GM23338 (cell line): ENCODE data around the gene ATG4B. TPM values are rescaled to one million over a fixed set of nuclear protein-coding genes. Genes with fewer than 3 reads are reported as not detected.

ENCODE experiments used
- ATAC-seq: fragments of 200-7000 bp; cut with Tn5 transposase; 3 replicates; pipeline ENCODE4 v1.9.1; 2020
- DNase-seq: peaks from one replicate; pipeline ENCODE4 v3.0.0-alpha.2; 2015; ENCODE audit warnings: low spot score
- H2AFZ ChIP-seq: fragments of 200-600 bp; sonication (generic); 2 replicates; pipeline ENCODE4 v1.8.0; 2016; ENCODE audit warnings: antibody characterized with exemption, mild to moderate bottlenecking, moderate library complexity
- H3F3A ChIP-seq: fragments of 200-600 bp; sonication (generic); replicated peaks from 2 replicates; pipeline ENCODE4 v1.8.0; 2017; ENCODE audit warnings: antibody characterized with exemption, mixed run types, low read depth
- H3K27ac ChIP-seq: fragments of 200-600 bp; sonication (generic); 2 replicates; pipeline ENCODE4 v1.6.1; 2016; ENCODE audit warnings: low read depth
- H3K27me3 ChIP-seq: fragments of 200-600 bp; sonication (generic); 2 replicates; pipeline ENCODE4 v1.8.0; 2016; ENCODE audit warnings: mild to moderate bottlenecking, mixed run types, moderate library complexity; ENCODE audit not compliant: insufficient read depth
- H3K36me3 ChIP-seq: fragments of 200-600 bp; sonication (generic); 2 replicates; pipeline ENCODE4 v1.8.0; 2016; ENCODE audit warnings: mild to moderate bottlenecking; ENCODE audit not compliant: insufficient read depth
- H3K4me1 ChIP-seq: fragments of 200-600 bp; sonication (generic); 2 replicates; pipeline ENCODE4 v1.8.0; 2016; ENCODE audit warnings: mild to moderate bottlenecking, moderate library complexity; ENCODE audit not compliant: insufficient read depth
- H3K4me2 ChIP-seq: fragments of 200-600 bp; sonication (generic); 2 replicates; pipeline ENCODE4 v1.7.1; 2017; ENCODE audit warnings: mixed run types
- H3K4me3 ChIP-seq: fragments of 200-600 bp; sonication (generic); 2 replicates; pipeline ENCODE4 v1.6.1; 2016; ENCODE audit warnings: mixed run types
- H3K79me2 ChIP-seq: fragments of 200-600 bp; sonication (generic); replicated peaks from 2 replicates; pipeline ENCODE4 v1.8.0; 2017; ENCODE audit warnings: mild to moderate bottlenecking; ENCODE audit not compliant: insufficient read depth
- H3K9me2 ChIP-seq: fragments of 200-600 bp; sonication (generic); 2 replicates; pipeline ENCODE4 v1.8.0; 2017; ENCODE audit not compliant: insufficient read depth
- H4K20me1 ChIP-seq: fragments of 200-600 bp; sonication (generic); replicated peaks from 2 replicates; pipeline ENCODE4 v1.8.0; 2017; ENCODE audit warnings: mild to moderate bottlenecking; ENCODE audit not compliant: insufficient read depth
- H3K27ac Mint-ChIP-seq: 2 replicates; pipeline ENCODE4 v1.8.0; 2020; ENCODE audit warnings: inconsistent platforms, mild to moderate bottlenecking, moderate library complexity, mixed read lengths
- H3K27me3 Mint-ChIP-seq: 3 replicates; pipeline ENCODE4 v1.8.0; 2022; ENCODE audit warnings: low read depth, mild to moderate bottlenecking, moderate library complexity, mixed read lengths, inconsistent platforms; ENCODE audit not compliant: insufficient read depth, poor library complexity
- H3K36me3 Mint-ChIP-seq: 3 replicates; pipeline ENCODE4 v1.8.0; 2021; ENCODE audit warnings: low read depth, mild to moderate bottlenecking, inconsistent platforms, moderate library complexity, mixed read lengths
- H3K4me1 Mint-ChIP-seq: 3 replicates; pipeline ENCODE4 v1.8.0; 2020; ENCODE audit warnings: mild to moderate bottlenecking, inconsistent platforms, mixed read lengths
- H3K4me3 Mint-ChIP-seq: 3 replicates; pipeline ENCODE4 v1.8.0; 2021; ENCODE audit warnings: moderate library complexity, mild to moderate bottlenecking, inconsistent platforms, mixed read lengths
- H3K9me3 Mint-ChIP-seq: 3 replicates; pipeline ENCODE4 v1.8.0; 2020; ENCODE audit warnings: moderate library complexity, mild to moderate bottlenecking, inconsistent platforms, mixed read lengths
- CREB1 ChIP-seq: fragments of 250-450 bp; sonication (Bioruptor Pico); IDR thresholded peaks from 2 replicates; pipeline ENCODE4 v1.5.0; 2020; ENCODE audit warnings: low read depth, mild to moderate bottlenecking, moderate library complexity
- EZH2 ChIP-seq: fragments of 200-600 bp; sonication (generic); IDR thresholded peaks from one replicate; pipeline ENCODE4 v1.8.0; 2017; ENCODE audit warnings: antibody characterized with exemption, mild to moderate bottlenecking, low read depth; ENCODE audit not compliant: unreplicated experiment
- EZH2phosphoT487 ChIP-seq: fragments of 200-600 bp; sonication (generic); IDR thresholded peaks from one replicate; pipeline ENCODE4 v1.8.1; 2018; ENCODE audit warnings: antibody characterized with exemption; ENCODE audit not compliant: unreplicated experiment
- JUNB ChIP-seq: IDR thresholded peaks from one replicate; pipeline ENCODE4 v1.6.1; 2016; ENCODE audit warnings: antibody characterized with exemption; ENCODE audit not compliant: unreplicated experiment
- NANOG ChIP-seq: IDR thresholded peaks from 2 replicates; pipeline ENCODE4 v1.6.1; 2016; ENCODE audit warnings: antibody characterized with exemption, borderline replicate concordance
- POLR2AphosphoS5 ChIP-seq: IDR thresholded peaks from 2 replicates; pipeline ENCODE4 v1.6.1; 2016; ENCODE audit warnings: antibody characterized with exemption, low read depth
- STAT1 ChIP-seq: IDR thresholded peaks from one replicate; pipeline ENCODE4 v1.6.1; 2016; ENCODE audit warnings: antibody characterized with exemption; ENCODE audit not compliant: unreplicated experiment
- ZNF114 ChIP-seq: fragments of 250-450 bp; sonication (Bioruptor Pico); IDR thresholded peaks from 2 replicates; pipeline ENCODE4 v1.5.0; 2020; ENCODE audit warnings: mild to moderate bottlenecking, moderate library complexity
- ZNF331 ChIP-seq: fragments of 250-450 bp; sonication (Bioruptor Pico); IDR thresholded peaks from 2 replicates; pipeline ENCODE4 v1.5.0; 2020; ENCODE audit warnings: low read depth, mild to moderate bottlenecking, moderate library complexity
- polyA plus RNA-seq: library from polyadenylated mRNA; unstranded; fragments of >200 nt; fragmentation: Nextera tagmentation; extraction: Ambion mirVana; gene quantifications from 2 replicates; pipeline ENCODE4 v1.2.1, GENCODE V29; 2016
- total RNA-seq: library from RNA; depleted of rRNA; stranded (reverse); fragments of >200 nt; shearing (Covaris generic); gene quantifications from 2 replicates; pipeline ENCODE4 v1.2.3, GENCODE V29; 2014
- TF ChIP-seq, protein P1 (sequence below): IDR thresholded peaks from one replicate; pipeline ENCODE4 v1.6.1; 2018; ENCODE audit warnings: antibody characterized with exemption; ENCODE audit not compliant: unreplicated experiment
- TF ChIP-seq, protein P2 (sequence below): fragments of 250-450 bp; sonication (Bioruptor Pico); IDR thresholded peaks from 2 replicates; pipeline ENCODE4 v1.5.0; 2020; ENCODE audit warnings: mild to moderate bottlenecking, moderate library complexity
- TF ChIP-seq, protein P3 (sequence below), 2 experiments: fragments of 200-600 bp in 1 of 2; sonication (generic) in 1 of 2; conservative IDR thresholded peaks; 2 replicates each; pipeline versions ENCODE4 v1.5.1 to v1.6.1; 2016 to 2017; ENCODE audit warnings: antibody characterized with exemption in 2 of 2, low read depth in 2 of 2, mild to moderate bottlenecking in 2 of 2, moderate library complexity in 1 of 2

ATG4B gene
- total and polyA plus RNA-seq, 2 experiments from 2014 or later = 102 to 104 TPM

DNA sequence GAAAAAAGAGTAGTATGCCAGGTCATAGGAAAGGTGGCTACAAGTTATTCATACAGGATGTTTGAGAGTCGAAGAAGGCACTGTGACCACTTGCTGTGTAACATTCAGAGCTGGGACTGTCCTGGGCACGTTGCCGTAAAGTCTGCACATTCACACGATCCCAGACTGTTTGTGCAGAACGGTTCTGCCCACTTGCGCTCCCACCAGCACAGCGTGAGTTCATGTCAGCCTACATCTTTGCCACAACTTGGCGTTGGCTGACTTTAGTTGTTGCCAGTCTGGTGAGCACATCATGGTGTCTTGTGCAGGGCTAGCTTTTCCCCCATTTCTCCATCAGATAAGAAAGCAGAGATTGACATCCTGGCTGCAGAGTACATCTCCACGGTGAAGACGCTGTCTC lies 71.4 kb downstream of the ATG4B start:
- Histone ChIP-seq H3K4me3 (no peak overlapping the region), H3K79me2 (peaks cover 18% of the 10 kb centered on the region), H3K36me3 (peaks cover 56% of the 10 kb centered on the region), H3K27me3 (no peaks in the 10 kb centered on the region), H3K27ac (no peak overlapping the region), H3F3A (no peaks in the 10 kb centered on the region), H3K4me2 (no peak overlapping the region), H3K4me1 (no peaks in the 10 kb centered on the region), H2AFZ (no peak overlapping the region), H4K20me1 (peaks cover 5% of the 10 kb centered on the region; the same call in 1 of the 2 replicates), H3K9me2 (no peaks in the 10 kb centered on the region)
- H3K36me3 Mint-ChIP-seq = peaks cover 90% of the 10 kb centered on the region
- ATAC-seq (no peak), DNase-seq (no peak)
- TF ChIP-seq EZH2 (no peak), STAT1 (no peak), ZNF114 (CRISPR knock-in tag) (no peak), NANOG (no peak), ZNF331 (no peak), JUNB (no peak)
- TF ChIP-seq, protein P1, sequence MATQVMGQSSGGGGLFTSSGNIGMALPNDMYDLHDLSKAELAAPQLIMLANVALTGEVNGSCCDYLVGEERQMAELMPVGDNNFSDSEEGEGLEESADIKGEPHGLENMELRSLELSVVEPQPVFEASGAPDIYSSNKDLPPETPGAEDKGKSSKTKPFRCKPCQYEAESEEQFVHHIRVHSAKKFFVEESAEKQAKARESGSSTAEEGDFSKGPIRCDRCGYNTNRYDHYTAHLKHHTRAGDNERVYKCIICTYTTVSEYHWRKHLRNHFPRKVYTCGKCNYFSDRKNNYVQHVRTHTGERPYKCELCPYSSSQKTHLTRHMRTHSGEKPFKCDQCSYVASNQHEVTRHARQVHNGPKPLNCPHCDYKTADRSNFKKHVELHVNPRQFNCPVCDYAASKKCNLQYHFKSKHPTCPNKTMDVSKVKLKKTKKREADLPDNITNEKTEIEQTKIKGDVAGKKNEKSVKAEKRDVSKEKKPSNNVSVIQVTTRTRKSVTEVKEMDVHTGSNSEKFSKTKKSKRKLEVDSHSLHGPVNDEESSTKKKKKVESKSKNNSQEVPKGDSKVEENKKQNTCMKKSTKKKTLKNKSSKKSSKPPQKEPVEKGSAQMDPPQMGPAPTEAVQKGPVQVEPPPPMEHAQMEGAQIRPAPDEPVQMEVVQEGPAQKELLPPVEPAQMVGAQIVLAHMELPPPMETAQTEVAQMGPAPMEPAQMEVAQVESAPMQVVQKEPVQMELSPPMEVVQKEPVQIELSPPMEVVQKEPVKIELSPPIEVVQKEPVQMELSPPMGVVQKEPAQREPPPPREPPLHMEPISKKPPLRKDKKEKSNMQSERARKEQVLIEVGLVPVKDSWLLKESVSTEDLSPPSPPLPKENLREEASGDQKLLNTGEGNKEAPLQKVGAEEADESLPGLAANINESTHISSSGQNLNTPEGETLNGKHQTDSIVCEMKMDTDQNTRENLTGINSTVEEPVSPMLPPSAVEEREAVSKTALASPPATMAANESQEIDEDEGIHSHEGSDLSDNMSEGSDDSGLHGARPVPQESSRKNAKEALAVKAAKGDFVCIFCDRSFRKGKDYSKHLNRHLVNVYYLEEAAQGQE = no peak
- H3K27ac Mint-ChIP-seq = no peak overlapping the region
- H3K4me1 Mint-ChIP-seq = no peaks in the 10 kb centered on the region
- no peaks in the 10 kb centered on the region; the same call in 2 of the 3 replicates for H3K9me3 Mint-ChIP-seq
- no peak overlapping the region for H3K4me3 Mint-ChIP-seq
- peaks cover 10% of the 10 kb centered on the region for H3K27me3 Mint-ChIP-seq

DNA sequence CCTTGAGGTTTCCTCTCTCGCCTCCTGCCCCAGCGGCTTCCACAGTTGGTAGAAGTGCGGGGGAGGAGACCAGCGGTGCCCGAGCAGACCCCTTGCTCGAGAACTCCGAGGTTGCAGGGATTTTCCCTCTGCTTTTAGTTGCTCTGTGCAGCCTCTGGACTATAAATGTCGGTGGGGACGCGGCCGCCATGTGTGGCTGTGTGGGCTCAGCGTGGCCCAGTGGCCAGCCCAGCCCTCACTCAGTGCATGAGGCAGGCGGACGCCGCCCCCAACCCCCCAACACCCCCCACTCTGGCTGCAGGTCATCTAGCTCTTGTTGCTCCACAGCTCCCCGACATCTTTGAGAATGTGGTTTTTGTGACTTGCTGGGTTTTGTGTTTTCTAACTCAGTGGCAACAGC lies 81.6 kb downstream of the ATG4B start:
- Mint-ChIP-seq H3K4me3 (no peak overlapping the region), H3K27ac (no peak overlapping the region), H3K27me3 (peaks cover 6% of the 10 kb centered on the region), H3K36me3 (peaks cover 76% of the 10 kb centered on the region), H3K4me1 (no peaks in the 10 kb centered on the region), H3K9me3 (peaks cover 30% of the 10 kb centered on the region)
- H3K36me3 ChIP-seq = peaks cover 14% of the 10 kb centered on the region
- H4K20me1 ChIP-seq = peaks cover 16% of the 10 kb centered on the region
- DNase-seq = no peak
- no peaks in the 10 kb centered on the region for H3K9me2 ChIP-seq
- no peak for ATAC-seq
- H3K4me2 ChIP-seq = no peak overlapping the region
- no peaks in the 10 kb centered on the region for H3K27me3 ChIP-seq
- no peak overlapping the region for H2AFZ ChIP-seq
- H3K4me1 ChIP-seq = no peaks in the 10 kb centered on the region
- no peak overlapping the region for H3K4me3 ChIP-seq
- H3K27ac ChIP-seq = no peak overlapping the region
- no peaks in the 10 kb centered on the region for H3F3A ChIP-seq
- H3K79me2 ChIP-seq = no peaks in the 10 kb centered on the region; the same call in 1 of the 2 replicates
- no peak for TF ChIP-seq EZH2phosphoT487
- TF ChIP-seq, protein P2, sequence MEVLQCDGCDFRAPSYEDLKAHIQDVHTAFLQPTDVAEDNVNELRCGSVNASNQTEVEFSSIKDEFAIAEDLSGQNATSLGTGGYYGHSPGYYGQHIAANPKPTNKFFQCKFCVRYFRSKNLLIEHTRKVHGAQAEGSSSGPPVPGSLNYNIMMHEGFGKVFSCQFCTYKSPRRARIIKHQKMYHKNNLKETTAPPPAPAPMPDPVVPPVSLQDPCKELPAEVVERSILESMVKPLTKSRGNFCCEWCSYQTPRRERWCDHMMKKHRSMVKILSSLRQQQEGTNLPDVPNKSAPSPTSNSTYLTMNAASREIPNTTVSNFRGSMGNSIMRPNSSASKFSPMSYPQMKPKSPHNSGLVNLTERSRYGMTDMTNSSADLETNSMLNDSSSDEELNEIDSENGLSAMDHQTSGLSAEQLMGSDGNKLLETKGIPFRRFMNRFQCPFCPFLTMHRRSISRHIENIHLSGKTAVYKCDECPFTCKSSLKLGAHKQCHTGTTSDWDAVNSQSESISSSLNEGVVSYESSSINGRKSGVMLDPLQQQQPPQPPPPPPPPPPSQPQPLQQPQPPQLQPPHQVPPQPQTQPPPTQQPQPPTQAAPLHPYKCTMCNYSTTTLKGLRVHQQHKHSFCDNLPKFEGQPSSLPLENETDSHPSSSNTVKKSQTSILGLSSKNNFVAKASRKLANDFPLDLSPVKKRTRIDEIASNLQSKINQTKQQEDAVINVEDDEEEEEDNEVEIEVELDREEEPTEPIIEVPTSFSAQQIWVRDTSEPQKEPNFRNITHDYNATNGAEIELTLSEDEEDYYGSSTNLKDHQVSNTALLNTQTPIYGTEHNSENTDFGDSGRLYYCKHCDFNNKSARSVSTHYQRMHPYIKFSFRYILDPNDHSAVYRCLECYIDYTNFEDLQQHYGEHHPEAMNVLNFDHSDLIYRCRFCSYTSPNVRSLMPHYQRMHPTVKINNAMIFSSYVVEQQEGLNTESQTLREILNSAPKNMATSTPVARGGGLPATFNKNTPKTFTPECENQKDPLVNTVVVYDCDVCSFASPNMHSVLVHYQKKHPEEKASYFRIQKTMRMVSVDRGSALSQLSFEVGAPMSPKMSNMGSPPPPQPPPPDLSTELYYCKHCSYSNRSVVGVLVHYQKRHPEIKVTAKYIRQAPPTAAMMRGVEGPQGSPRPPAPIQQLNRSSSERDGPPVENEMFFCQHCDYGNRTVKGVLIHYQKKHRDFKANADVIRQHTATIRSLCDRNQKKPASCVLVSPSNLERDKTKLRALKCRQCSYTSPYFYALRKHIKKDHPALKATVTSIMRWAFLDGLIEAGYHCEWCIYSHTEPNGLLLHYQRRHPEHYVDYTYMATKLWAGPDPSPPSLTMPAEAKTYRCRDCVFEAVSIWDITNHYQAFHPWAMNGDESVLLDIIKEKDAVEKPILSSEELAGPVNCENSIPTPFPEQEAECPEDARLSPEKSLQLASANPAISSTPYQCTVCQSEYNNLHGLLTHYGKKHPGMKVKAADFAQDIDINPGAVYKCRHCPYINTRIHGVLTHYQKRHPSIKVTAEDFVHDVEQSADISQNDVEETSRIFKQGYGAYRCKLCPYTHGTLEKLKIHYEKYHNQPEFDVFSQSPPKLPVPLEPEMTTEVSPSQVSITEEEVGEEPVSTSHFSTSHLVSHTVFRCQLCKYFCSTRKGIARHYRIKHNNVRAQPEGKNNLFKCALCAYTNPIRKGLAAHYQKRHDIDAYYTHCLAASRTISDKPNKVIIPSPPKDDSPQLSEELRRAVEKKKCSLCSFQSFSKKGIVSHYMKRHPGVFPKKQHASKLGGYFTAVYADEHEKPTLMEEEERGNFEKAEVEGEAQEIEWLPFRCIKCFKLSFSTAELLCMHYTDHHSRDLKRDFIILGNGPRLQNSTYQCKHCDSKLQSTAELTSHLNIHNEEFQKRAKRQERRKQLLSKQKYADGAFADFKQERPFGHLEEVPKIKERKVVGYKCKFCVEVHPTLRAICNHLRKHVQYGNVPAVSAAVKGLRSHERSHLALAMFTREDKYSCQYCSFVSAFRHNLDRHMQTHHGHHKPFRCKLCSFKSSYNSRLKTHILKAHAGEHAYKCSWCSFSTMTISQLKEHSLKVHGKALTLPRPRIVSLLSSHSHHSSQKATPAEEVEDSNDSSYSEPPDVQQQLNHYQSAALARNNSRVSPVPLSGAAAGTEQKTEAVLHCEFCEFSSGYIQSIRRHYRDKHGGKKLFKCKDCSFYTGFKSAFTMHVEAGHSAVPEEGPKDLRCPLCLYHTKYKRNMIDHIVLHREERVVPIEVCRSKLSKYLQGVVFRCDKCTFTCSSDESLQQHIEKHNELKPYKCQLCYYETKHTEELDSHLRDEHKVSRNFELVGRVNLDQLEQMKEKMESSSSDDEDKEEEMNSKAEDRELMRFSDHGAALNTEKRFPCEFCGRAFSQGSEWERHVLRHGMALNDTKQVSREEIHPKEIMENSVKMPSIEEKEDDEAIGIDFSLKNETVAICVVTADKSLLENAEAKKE = no peak
- TF ChIP-seq, protein P3, sequence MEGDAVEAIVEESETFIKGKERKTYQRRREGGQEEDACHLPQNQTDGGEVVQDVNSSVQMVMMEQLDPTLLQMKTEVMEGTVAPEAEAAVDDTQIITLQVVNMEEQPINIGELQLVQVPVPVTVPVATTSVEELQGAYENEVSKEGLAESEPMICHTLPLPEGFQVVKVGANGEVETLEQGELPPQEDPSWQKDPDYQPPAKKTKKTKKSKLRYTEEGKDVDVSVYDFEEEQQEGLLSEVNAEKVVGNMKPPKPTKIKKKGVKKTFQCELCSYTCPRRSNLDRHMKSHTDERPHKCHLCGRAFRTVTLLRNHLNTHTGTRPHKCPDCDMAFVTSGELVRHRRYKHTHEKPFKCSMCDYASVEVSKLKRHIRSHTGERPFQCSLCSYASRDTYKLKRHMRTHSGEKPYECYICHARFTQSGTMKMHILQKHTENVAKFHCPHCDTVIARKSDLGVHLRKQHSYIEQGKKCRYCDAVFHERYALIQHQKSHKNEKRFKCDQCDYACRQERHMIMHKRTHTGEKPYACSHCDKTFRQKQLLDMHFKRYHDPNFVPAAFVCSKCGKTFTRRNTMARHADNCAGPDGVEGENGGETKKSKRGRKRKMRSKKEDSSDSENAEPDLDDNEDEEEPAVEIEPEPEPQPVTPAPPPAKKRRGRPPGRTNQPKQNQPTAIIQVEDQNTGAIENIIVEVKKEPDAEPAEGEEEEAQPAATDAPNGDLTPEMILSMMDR (conservative IDR thresholded peaks at IDR 0.05; ENCODE audit: low read depth in 2 of 2) = no peak
- TF ChIP-seq EZH2 = no peak
- no peak for TF ChIP-seq POLR2AphosphoS5
- no peak for TF ChIP-seq ZNF331
- TF ChIP-seq CREB1 = no peak
- no peak for TF ChIP-seq JUNB
- no peak for TF ChIP-seq ZNF114 (CRISPR knock-in tag)
